ENCODE measurements around the gene SLC8B1. TPM values are rescaled to one million over a fixed set of nuclear protein-coding genes. Genes with fewer than 3 reads are reported as not detected.

Gene SLC8B1
- total RNA-seq, 2 donors from 2014 or later, result 25.2 to 44.2 TPM

GRCh38 chr12:113365639-113366395 is 30.9 kb upstream of the SLC8B1 start:
- Histone ChIP-seq H3K27ac (no peak overlapping the region), H3K4me1 (no peaks in the 10 kb centered on the region), H3K9me3 (no peaks in the 10 kb centered on the region), H3K27me3 (no peaks in the 10 kb centered on the region), H3K36me3 (replicated peaks in 1 of 2; ENCODE audit: insufficient read depth in 1 of 2, low read depth in 2 of 2) (no peaks in the 10 kb centered on the region), H3K4me3 (no peak overlapping the region)
- 70 to 79% methylated on average over 7 of the region's 7 CpGs for WGBS, 2 donors
- intact Hi-C loops (cut with DNase I), result no loop called here
- TF ChIP-seq POLR2A (IDR thresholded peaks at IDR 0.05) (no peak), CTCF (IDR thresholded peaks at IDR 0.05) (no peak)
- DNase-seq (no peak), ATAC-seq (no peak)

- H3K4me1 ChIP-seq, result peaks cover 7% of the 10 kb centered on the region
- intact Hi-C loops (cut with DNase I), result no loop called here
- TF ChIP-seq CTCF (IDR thresholded peaks at IDR 0.05) (no peak), POLR2A (IDR thresholded peaks at IDR 0.05) (no peak)
Measured at GRCh38 chr12:113364698-113365097, 29.8 kb upstream of the SLC8B1 start.

GRCh38 chr12:113361574-113362370 is 26.9 kb upstream of the SLC8B1 start:
- H3K9me3 ChIP-seq, result no peaks in the 10 kb centered on the region
- H3K27me3 ChIP-seq, result no peaks in the 10 kb centered on the region
- H3K36me3 ChIP-seq (replicated peaks in 1 of 2; ENCODE audit: insufficient read depth in 1 of 2, low read depth in 2 of 2), result no peaks in the 10 kb centered on the region
- WGBS, 2 donors, result 74 to 77% methylated on average over 12 of the region's 12 CpGs
- peaks cover 24% of the 10 kb centered on the region for H3K4me1 ChIP-seq
- TF ChIP-seq POLR2A (IDR thresholded peaks at IDR 0.05), result no peak
- intact Hi-C loops (cut with DNase I), result no loop called here
- no peak overlapping the region for H3K4me3 ChIP-seq
- ATAC-seq, result no peak
- DNase-seq, result no peak
- H3K27ac ChIP-seq, result no peak overlapping the region

More at GRCh38 chr12:113364698-113365097, 29.8 kb upstream of the SLC8B1 start:
- H3K27ac ChIP-seq, result no peak overlapping the region
- ATAC-seq (no peak), DNase-seq (no peak)
- no peaks in the 10 kb centered on the region for H3K27me3 ChIP-seq
- H3K4me3 ChIP-seq, result no peak overlapping the region
- 84 to 85% methylated on average over 5 of the region's 5 CpGs for WGBS, 2 donors
- no peaks in the 10 kb centered on the region for H3K36me3 ChIP-seq (replicated peaks in 1 of 2; ENCODE audit: insufficient read depth in 1 of 2, low read depth in 2 of 2)
- H3K9me3 ChIP-seq, result no peaks in the 10 kb centered on the region

- Histone ChIP-seq H3K27me3 (no peaks in the 10 kb centered on the region), H3K4me3 (no peak overlapping the region), H3K27ac (peak overlapping the region in 1 of 4 donors; percentile 87), H3K9me3 (no peaks in the 10 kb centered on the region), H3K36me3 (replicated peaks in 1 of 2; ENCODE audit: insufficient read depth in 1 of 2, low read depth in 2 of 2) (no peaks in the 10 kb centered on the region), H3K4me1 (peaks cover 40% of the 10 kb centered on the region)
- WGBS, 2 donors, result 67 to 69% methylated on average over 9 of the region's 9 CpGs
- TF ChIP-seq POLR2A (IDR thresholded peaks at IDR 0.05), result no peak
- peak in 1 of 7 experiments; percentile 14 for TF ChIP-seq CTCF (IDR thresholded peaks at IDR 0.05)
- ATAC-seq, result no peak
- intact Hi-C loops (cut with DNase I), result no loop called here
- DNase-seq, result peak in 1 of 4 donors; percentile 14
Measured at GRCh38 chr12:113359939-113360748, 25.2 kb upstream of the SLC8B1 start.
